DND-41 (cell line): Measurements from ENCODE around the gene METTL24.

Experiments
- ATAC-seq: fragments of 200-7000 bp; cut with Tn5 transposase; 3 replicates; pipeline ENCODE4 v1.9.1; 2021; ENCODE audit warnings: low read depth; ENCODE audit not compliant: insufficient read depth
- DNase-seq: peaks from one replicate; pipeline ENCODE4 v3.0.0-alpha.2; 2020
- H2AFZ ChIP-seq: 2 replicates; pipeline ENCODE4 v1.6.0; 2012; ENCODE audit warnings: low read depth, low read length
- H3K27ac ChIP-seq: 2 replicates; pipeline ENCODE4 v1.5.1; 2012; ENCODE audit warnings: low read length, inconsistent platforms
- H3K27me3 ChIP-seq: fragments of 200-600 bp; sonication (generic); 2 replicates; pipeline ENCODE4 v1.6.0; 2012; ENCODE audit warnings: low read length, mild to moderate bottlenecking, inconsistent platforms; ENCODE audit not compliant: insufficient read depth, poor library complexity
- H3K36me3 ChIP-seq: 2 replicates; pipeline ENCODE4 v1.5.1; 2012; ENCODE audit warnings: low read length, inconsistent platforms; ENCODE audit not compliant: insufficient read depth
- H3K4me1 ChIP-seq: 2 replicates; pipeline ENCODE4 v1.5.1; 2012; ENCODE audit warnings: mild to moderate bottlenecking, low read length; ENCODE audit not compliant: insufficient read depth
- H3K4me2 ChIP-seq: 2 replicates; pipeline ENCODE4 v1.6.0; 2012; ENCODE audit warnings: mild to moderate bottlenecking, moderate library complexity, low read length, inconsistent platforms; ENCODE audit not compliant: insufficient read depth
- H3K4me3 ChIP-seq, 2 experiments: fragments of 200-600 bp in 1 of 2; shearing (Covaris generic) in 1 of 2; 2 replicates each; pipeline ENCODE4 v1.5.1; 2012 to 2016; ENCODE audit warnings: inconsistent platforms in 2 of 2, low read length in 2 of 2, mild to moderate bottlenecking in 2 of 2, low read depth in 1 of 2, moderate library complexity in 1 of 2
- H3K79me2 ChIP-seq: 2 replicates; pipeline ENCODE4 v1.6.0; 2012; ENCODE audit warnings: low read length, inconsistent platforms; ENCODE audit not compliant: insufficient read depth
- H3K9ac ChIP-seq: 2 replicates; pipeline ENCODE4 v1.6.0; 2012; ENCODE audit warnings: low read depth, mild to moderate bottlenecking, inconsistent platforms, low read length, moderate library complexity
- H3K9me3 ChIP-seq: 2 replicates; pipeline ENCODE4 v1.5.1; 2012; ENCODE audit warnings: low read length, moderate library complexity, mild to moderate bottlenecking, inconsistent platforms; ENCODE audit not compliant: insufficient read depth, severe bottlenecking
- H4K20me1 ChIP-seq: 2 replicates; pipeline ENCODE4 v1.6.0; 2012; ENCODE audit warnings: low read length; ENCODE audit not compliant: insufficient read depth
- CTCF ChIP-seq: IDR thresholded peaks from 2 replicates; pipeline ENCODE4 v1.5.1; 2012; ENCODE audit warnings: borderline replicate concordance, low read length, moderate library complexity, mild to moderate bottlenecking; ENCODE audit not compliant: poor library complexity, severe bottlenecking; ENCODE audit errors: extremely low read depth
- EZH2 ChIP-seq: IDR thresholded peaks from 3 replicates; pipeline ENCODE4 v1.6.1; 2012; ENCODE audit warnings: borderline replicate concordance, low read depth, mild to moderate bottlenecking, moderate library complexity, low read length, inconsistent platforms; ENCODE audit not compliant: severe bottlenecking

METTL24 gene

GRCh38 chr6:110295451-110296165, 62.5 kb downstream of the METTL24 start:
- Histone ChIP-seq H3K79me2 (no peaks in the 10 kb centered on the region), H3K9me3 (no peaks in the 10 kb centered on the region), H2AFZ (no peak overlapping the region), H3K4me2 (no peak overlapping the region), H3K9ac (no peak overlapping the region), H3K4me1 (no peaks in the 10 kb centered on the region), H4K20me1 (no peaks in the 10 kb centered on the region), H3K27me3 (peaks cover 15% of the 10 kb centered on the region), H3K4me3 (no peak overlapping the region), H3K36me3 (no peaks in the 10 kb centered on the region), H3K27ac (no peak overlapping the region)
- TF ChIP-seq CTCF: no peak
- no peak for TF ChIP-seq EZH2
- no peak for DNase-seq
- no peak for ATAC-seq

- no peaks in the 10 kb centered on the region for H4K20me1 ChIP-seq
- DNase-seq (no peak), ATAC-seq (no peak)
- peaks cover 5% of the 10 kb centered on the region for H3K27me3 ChIP-seq
- no peaks in the 10 kb centered on the region for H3K9me3 ChIP-seq
- no peak overlapping the region for H2AFZ ChIP-seq
- no peak overlapping the region for H3K4me3 ChIP-seq
- TF ChIP-seq EZH2: no peak
- no peak for TF ChIP-seq CTCF
- H3K4me1 ChIP-seq: no peaks in the 10 kb centered on the region
- H3K4me2 ChIP-seq: no peak overlapping the region
- no peaks in the 10 kb centered on the region for H3K36me3 ChIP-seq
- H3K9ac ChIP-seq: no peak overlapping the region
- H3K27ac ChIP-seq: no peak overlapping the region
- H3K79me2 ChIP-seq: no peaks in the 10 kb centered on the region
These were observed 70.4 kb downstream of the METTL24 start for GRCh38 chr6:110287462-110288341.

GRCh38 chr6:110285306-110286060, 72.7 kb downstream of the METTL24 start:
- Histone ChIP-seq H3K4me2 (no peak overlapping the region), H3K27me3 (peaks cover 5% of the 10 kb centered on the region), H3K79me2 (no peaks in the 10 kb centered on the region), H3K36me3 (no peaks in the 10 kb centered on the region), H4K20me1 (no peaks in the 10 kb centered on the region), H3K27ac (no peak overlapping the region), H3K4me3 (no peak overlapping the region), H3K9ac (no peak overlapping the region), H2AFZ (no peak overlapping the region), H3K9me3 (no peaks in the 10 kb centered on the region), H3K4me1 (no peaks in the 10 kb centered on the region)
- TF ChIP-seq EZH2: no peak
- TF ChIP-seq CTCF: no peak
- no peak for DNase-seq
- no peak for ATAC-seq
